GM12864 (cell line): ENCODE data around the gene MGMT.

Experiments used
- DNase-seq: peaks from one replicate; pipeline ENCODE4 v3.0.0-alpha.2; 2011; ENCODE audit warnings: low read depth
- H3K4me3 ChIP-seq: 2 replicates; pipeline ENCODE4 v1.5.1; 2011; ENCODE audit warnings: mild to moderate bottlenecking, low read depth, low read length, control low read depth
- TF ChIP-seq, protein P1 (sequence below): IDR thresholded peaks from 2 replicates; pipeline ENCODE4 v1.5.1; 2011; ENCODE audit warnings: low read depth, mild to moderate bottlenecking, moderate library complexity, low read length, control low read depth, inconsistent platforms; ENCODE audit errors: missing control alignments

The MGMT gene

GRCh38 chr10:129507216-129507889, 40.3 kb downstream of the MGMT start:
- no peak for DNase-seq
- TF ChIP-seq, protein P1, sequence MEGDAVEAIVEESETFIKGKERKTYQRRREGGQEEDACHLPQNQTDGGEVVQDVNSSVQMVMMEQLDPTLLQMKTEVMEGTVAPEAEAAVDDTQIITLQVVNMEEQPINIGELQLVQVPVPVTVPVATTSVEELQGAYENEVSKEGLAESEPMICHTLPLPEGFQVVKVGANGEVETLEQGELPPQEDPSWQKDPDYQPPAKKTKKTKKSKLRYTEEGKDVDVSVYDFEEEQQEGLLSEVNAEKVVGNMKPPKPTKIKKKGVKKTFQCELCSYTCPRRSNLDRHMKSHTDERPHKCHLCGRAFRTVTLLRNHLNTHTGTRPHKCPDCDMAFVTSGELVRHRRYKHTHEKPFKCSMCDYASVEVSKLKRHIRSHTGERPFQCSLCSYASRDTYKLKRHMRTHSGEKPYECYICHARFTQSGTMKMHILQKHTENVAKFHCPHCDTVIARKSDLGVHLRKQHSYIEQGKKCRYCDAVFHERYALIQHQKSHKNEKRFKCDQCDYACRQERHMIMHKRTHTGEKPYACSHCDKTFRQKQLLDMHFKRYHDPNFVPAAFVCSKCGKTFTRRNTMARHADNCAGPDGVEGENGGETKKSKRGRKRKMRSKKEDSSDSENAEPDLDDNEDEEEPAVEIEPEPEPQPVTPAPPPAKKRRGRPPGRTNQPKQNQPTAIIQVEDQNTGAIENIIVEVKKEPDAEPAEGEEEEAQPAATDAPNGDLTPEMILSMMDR: no peak
- H3K4me3 ChIP-seq: no peak overlapping the region

DNA sequence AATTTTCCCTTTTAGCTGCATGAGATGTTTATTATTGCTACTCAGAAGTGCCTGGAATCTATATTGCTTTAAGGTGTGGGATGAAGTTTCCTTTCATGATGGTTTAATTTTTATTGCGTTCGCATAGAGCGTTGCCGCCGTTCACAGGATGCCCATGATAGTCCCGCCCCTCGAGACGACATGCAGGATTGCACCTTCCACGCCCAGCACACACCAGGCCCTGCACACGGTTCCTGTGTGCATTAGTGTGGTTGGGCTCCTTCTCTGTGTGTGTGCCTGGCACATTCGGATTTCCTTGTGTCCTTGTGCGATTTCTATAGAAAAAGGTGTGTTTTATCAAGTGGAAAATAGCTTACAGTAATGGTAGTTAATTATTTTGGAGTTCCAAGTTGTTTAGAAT, 42.1 kb downstream of the MGMT start:
- H3K4me3 ChIP-seq: no peak overlapping the region
- TF ChIP-seq, protein P1: no peak
- DNase-seq: no peak

DNA sequence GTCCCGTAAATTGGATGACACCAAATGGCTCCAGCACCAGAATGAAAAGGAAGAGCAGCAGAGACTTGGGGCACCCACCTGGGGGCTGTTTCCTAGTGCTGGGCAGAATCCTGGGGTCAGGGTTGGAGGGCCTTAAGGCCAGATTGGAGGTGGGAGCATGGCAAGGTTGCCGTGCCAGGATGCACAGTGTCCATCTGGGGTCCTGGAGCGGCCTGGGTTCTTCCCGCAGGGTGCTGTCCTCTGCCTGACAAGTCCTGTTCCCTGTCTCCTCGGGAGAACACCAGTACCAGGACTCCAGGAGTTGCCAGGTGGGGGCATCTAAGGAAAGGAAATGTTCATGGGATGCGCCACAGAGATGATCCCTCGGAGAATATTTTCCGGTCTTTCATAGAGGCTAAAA, 42.8 kb downstream of the MGMT start:
- TF ChIP-seq, protein P1: no peak
- no peak overlapping the region for H3K4me3 ChIP-seq
- DNase-seq: no peak

DNA sequence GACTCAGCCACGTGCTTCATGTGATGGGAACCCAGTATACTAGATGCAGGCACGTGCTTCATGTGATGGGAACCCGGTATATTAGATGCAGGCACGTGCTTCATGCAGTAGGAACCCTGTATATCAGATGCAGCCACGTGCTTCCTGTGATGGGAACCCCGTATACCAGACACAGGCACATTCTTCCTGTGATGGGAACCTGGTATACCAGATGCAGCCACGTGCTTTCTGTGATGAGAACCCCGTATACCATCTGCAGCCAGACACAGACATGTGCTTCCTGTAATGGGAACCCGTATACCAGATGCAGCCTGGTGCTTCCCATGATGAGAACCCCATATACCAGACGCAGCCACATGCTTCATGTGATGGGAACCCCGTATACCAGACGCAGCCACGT, 44.0 kb downstream of the MGMT start:
- TF ChIP-seq, protein P1: no peak
- no peak for DNase-seq
- H3K4me3 ChIP-seq: no peak overlapping the region

DNA sequence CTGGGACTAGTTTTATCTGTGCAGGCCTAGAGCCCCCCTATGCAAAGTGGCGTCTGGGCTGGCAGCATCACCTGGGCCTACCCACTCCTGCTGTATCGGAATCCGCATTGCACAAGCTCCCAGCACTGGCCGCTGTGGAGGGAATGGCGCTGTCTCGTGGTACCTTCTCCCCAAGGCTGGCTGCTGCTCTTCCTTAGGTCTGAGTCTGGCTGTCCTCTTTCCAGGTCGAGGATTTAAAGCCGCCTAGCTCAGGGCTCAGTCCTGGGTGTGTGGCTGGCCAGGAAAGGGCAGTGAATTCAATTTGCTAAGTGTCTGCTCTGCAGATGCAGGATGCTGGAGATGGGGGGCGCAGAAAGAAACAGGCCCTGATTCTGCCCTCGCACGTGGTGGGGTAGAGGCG, 44.7 kb downstream of the MGMT start:
- TF ChIP-seq, protein P1: no peak
- no peak overlapping the region for H3K4me3 ChIP-seq
- DNase-seq: no peak

DNA sequence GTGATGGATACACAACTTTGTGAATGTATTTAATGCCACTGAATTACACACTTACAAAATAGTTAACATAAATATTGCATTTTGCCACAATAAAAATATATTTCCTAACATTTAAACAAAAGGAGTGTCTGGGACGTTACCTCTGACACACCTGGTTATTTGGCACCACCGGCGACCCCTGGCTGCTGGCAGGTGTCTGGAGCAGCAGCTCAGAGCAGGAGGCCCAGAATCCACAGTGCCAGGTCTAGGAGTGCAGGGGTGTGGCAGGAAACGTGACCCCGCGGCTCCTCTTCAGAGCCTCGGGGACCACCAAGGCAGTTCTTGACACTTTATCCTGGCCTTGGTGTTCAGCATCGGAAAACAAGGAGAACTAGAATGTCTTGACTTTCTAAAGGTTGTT, 46.3 kb downstream of the MGMT start:
- H3K4me3 ChIP-seq: no peak overlapping the region
- DNase-seq: no peak
- TF ChIP-seq, protein P1: no peak
